Epidermal melanocyte (primary cell): Measurements from ENCODE around the gene MFRP.

Experiments
- DNase-seq: peaks from one replicate; pipeline ENCODE4 v3.0.0; 2011; ENCODE audit warnings: low spot score; ENCODE audit not compliant: insufficient read length

MFRP gene

DNA sequence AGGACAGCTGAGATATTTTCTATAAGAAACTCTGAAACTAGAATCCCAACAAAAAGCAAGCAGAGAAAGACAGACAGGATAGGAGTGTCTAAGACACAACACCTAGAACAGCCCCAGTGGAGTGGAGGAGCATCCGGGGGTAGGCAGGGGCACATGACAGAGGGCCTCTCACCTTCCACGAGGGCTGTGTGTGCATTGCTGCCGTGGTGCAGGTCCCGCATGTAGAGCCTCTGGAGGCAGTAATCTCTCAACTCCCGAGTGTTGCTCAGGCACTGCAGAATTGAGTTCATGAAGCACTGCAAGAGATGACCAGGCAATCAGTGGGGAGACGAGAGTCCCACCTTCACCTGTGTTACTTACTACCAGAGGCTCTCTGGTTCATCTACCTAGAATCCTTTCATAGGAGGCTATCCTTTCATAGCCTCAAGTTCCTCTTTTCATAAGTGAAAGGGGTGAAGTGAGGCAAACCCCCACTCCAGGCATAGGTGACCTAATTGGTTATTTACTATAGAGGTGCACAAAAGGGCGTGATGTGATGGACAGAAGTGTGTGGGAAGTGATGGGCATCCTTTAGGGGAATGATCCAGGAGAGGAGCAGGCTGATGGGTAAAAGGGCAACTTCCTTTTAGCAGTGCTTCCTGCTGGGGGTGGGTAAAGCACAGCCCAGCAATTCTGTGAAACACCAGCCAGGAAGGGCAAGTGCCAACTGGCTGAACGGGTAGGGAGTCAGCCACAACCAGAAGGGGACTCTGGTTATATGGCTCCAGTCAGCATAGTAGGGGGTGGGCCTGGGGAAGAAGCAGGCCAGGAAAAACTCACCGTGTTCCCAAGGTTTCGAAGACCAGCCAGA, 13.1 kb upstream of the MFRP start:
- DNase-seq, result no peak

DNA sequence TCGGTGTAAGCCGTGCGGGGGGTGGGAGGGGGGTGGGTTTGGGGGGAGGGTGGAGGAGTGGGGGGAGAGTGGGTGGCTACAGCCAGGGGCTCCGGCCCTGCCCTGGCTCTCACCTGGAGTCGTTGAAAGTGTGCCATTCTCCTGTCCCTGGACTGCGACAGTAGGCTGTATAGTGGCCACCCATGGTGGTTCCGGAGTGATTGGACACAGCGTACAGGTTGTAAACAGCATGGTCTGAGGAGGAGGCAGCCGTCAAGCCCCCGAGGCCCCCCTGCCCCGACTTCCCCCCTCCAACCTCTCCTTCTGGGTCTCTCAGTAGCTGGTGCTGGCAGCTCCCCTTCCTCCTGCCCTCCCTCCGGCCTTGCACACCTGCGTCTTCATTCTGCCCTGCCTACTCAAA, 10.6 kb upstream of the MFRP start:
- no peak for DNase-seq

DNA sequence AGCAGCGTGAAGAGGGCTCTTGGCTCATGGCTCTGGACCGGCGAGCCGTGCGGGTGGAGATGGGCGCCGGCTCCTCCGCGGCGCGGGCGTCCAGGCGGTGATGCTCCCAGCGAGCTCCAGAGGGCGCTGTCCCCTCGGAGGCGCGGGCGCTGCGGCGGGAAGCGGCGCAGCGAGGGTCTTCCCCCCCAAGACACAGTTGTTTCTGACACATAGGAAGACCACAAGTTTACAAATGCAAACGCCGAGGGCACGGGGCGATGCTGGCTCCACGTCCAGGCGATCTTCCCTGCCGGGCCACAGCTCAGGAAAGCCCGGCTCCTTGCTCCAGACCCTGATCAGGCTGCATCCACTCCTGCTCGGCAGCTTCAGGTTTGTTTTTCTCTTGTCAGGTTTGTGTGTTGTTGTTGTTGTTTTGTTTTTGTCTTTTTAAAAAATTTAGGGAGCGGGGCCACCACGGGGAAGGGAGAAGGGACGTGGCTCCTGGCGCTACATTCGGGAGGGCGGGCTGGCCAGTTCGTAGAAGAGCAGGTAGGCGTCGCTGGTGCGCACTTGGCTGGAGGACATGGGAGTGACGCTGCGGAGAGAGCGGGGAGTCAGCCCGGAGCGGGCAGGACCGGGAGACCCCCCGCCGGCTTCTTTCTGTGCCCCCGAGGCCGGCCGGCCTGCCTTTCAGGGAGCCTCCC, 10.0 kb upstream of the MFRP start:
- DNase-seq, result peak; percentile 96

DNA sequence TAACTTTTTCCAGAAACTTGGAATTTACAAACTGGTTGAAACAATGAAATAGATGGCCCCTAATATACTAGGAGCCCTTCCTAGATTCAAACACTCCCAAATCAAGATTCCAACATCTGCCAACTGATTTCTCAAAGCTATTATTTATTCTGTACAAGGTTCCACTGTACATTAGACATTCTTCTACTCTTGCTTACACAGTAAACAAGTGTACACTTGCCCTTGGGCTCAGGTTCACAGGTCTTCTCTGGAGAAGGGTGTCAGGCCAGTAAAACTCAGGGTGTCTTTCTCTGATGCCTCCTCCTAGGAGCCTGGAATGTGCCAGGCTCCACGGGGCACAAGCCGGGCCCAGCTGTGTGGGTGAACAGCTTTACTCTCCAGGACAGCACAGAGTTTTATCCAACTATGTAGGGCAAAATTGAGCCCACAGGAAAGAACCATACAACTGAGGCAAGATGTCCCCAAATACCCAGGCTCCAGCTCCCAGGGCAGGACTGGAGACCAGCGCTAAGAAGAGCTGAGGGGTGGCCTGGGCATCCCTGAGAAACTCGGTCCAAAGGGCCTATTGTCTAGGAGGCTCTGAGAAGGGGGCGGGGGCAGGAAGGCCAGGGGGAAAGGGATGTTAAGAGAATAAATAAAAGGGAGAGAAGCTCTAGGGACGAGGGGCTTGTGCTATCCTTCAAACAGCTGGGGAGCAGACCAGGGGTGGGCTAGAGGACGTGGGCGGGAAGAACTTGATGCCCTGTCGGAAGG, 8.8 kb upstream of the MFRP start:
- no peak for DNase-seq

DNA sequence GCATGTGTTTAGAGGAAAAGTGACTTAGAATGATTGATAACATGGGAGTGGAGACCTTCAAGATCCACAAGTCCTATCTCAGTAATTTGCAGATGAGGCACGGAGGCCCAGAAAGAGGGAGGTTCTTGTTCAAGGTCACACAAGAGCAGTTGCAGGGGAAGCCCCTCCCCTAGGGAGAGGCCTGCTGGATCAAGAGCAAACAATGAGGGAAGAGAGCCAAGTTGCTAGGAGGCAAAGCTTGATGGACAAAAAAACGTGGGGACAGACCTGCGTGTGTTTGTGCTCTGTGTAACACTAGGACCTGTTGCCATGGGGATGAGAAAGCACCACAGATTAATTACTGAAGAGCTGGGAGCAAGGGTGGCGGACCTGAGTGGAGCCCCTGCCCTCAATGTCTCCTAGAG, 6.4 kb upstream of the MFRP start:
- DNase-seq, result peak; percentile 20

DNA sequence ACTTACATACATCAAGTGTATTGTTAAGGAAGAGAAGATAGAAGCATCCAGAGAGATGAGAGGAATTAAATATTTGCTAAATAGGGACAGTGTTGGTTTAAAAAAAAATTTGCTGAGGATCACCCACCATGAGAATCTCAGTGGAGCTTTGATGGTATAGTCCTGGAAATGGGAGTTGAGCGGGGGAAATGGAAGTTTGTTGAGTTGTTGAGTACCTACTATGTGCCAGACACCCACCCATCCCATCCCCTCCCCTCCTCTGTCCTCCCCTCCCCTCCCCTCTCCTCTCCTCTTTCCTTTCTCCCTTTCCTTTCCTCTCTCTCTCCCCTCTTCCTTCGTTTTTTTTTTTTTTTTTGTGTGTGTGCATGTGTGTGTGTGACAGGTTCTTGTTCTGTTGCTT, 4.7 kb upstream of the MFRP start:
- no peak for DNase-seq

DNA sequence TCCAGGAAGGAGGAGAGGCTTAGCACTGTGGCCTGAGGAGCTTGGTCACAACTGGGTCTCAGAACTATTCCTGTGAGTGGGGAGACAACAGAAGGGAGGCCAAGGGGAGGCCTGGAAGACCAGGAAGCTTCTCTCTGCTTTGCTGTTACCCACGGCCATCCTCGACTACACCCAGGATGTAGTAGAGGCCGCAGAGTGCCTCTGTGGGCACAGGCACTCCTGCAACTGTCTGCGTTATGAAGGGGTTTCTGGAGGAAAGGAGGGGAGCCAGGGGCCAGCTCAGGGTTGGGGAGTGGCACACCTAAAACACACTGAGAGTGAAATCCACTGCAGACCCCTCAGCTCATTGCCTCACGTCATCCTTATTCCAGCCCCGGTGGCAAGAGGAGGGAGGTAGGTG, 3.8 kb upstream of the MFRP start:
- peak; percentile 5 for DNase-seq

DNA sequence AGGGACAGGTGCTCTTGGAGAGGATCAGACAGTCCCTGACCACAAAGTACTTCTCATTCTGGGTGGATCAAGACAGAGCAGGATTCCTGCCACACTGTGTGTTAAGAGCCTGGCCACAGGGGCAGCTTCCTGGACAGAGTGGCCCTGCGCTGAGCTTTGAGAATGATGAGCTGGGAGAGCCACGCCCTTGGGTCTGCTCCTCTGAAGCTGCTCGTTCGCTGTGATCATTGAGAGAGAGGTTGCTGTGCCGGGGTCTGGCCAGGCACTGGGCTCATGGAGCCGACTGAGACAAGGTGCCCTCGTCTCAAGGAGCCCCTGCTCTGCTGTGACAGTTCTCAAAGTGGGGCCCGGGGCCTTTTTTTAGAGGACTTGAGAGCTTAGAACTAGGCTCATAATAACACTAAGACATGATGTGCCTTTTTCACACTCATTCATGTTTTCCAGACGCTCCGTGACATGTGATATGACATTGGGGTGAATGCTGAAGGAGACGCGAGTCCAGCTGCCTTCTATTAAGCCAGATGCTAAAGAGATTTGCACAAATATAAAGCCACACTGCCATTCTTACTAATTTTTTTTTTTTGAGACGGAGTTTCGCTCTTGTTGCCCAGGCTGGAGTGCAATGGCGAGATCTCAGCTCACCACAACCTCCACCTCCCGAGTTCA, 1.6 kb upstream of the MFRP start:
- DNase-seq, result peak; percentile 15

DNA sequence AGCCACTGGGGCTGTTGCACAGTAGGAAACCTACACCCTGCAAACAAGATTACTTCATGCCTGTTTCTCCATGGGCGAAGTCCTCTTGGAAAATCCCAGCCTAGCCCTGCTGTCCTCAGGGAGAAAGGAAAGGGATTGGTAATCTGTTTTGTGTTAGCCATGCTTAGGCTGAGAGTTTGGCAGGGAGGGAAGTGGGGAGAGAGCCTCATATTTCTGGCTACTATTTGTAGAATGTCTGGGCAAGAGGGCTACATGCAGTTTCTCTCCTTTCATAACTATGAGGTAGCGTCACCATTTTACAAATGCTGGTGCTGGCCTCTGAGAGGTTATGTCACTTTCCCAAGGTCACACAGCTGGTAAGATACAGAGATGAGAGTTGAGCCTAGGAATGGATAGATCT, 737 bp upstream of the MFRP start:
- DNase-seq, result peak; percentile 41

DNA sequence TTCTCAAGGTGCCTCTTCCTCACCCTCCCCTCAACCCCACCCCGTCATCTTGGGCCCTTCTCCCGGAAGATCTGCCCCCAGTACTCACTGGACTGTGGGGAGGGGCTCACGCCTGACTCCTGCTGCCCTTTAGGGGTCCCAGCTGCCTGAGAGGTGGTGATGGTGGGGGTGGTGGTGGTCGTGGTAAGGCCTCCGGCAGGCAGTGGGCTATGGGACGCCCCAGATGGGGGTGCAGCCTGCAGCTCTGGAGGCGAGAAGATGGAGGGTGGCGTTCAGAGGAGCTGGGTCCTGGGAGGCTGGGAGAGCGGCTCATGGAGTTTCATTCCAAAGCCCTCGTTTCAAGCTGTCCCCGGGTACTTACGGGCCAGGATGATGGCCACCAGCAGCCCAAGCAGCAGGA, 820 bp downstream of the MFRP start:
- no peak for DNase-seq

DNA sequence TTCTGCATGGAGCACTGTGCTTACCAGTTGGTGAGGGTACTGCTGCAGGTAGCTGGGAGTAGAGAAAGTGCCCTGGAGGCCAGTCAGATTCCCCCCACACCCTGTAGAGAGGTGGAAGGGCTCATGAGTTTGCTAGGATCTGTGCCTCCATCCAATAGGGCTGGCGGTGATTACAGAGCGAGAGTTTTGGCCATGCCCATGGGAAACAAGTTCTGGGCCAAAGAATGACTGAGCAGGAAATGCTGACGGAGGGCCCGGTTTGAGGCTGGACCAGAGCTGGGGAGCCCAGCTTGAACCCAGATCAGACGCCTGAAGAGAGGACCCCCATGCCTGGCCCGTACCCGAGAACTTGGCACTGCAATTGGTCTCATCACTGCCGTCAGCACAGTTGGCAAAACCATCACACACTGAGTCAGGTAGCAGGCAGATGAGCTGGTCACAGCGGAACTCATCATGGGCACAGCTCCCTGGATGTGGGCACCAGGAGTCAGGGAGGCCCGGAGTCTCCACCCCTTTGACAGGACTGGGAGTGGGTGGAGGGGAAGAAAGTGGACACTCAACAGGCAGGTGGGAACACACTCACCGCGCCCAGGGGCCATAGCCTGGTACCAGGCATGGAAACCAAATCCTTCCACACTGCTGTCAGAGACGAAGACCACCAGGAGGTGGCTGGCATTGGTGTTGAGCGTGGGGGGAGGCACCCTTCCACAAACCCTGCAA, 2.1 kb downstream of the MFRP start:
- peak; percentile 6 for DNase-seq

DNA sequence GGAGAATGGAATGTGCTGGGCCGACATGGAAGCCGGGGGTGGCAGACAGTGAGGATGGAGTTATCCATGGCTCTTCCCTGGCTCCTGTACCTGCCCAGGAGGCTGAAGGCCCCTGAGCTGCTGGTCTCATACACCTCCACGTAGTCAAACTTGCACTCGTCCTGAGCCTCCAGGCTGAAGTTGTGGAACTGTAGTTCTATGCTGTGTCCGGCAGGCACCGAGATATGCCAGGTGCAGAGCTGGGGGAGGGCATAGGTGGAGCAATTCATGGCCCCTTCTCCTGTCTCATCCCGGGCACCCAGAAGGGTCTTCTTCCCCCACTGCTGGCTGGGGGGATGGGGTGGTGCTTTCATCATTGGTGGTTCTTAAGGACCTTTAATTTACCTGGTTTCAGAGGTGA, 2.8 kb downstream of the MFRP start:
- DNase-seq, result no peak

DNA sequence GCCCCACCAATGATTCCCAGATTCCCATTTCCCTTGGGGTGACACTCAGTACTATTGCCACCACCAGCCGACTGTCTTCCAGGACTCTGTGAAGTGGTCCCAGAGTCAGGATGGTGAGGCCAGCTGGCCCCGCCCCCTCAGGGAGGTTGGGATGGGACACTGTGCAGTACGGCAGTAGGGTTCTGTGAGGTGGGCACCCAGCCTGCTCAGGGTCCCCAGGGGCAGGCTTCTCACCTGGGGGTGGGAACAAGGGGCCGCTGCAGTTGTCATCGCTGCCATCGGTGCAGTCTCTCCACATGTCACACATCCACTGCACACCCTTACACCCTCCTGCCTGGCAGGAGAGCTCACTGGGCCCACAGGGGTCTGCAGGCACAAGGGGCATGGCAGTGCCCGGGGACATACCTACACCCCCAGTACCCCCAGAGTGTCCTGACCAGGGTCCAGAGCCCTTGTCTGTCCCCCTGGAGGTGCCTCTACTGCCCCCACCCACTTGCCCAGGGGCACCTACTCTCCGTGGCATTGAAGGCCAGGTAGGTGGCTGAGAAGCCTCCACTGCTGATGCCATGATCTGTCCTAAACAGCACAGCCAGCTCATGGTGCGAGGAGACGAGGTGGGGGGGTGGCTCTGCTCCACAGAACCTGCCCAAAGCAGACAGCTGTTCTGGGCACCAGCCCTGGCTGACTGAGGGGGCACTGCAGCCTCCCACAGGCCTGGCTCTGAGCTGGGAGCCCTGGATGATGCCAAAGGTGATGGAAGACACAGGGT, 4.0 kb downstream of the MFRP start:
- DNase-seq, result peak; percentile 10

DNA sequence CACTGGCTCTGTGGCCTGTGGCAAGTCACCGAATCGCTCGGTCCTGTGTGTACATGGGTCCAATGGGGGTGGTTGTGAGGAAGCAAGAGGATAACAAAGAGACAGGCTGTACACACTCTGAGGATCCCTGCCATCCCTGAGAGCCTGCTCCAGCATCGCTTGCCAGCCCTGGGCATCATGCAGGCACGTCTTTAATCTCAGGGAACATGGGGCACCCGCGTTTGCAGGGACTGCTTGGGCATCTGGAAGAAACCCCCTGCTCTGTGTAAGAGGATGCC, 4.5 kb downstream of the MFRP start:
- peak; percentile 12 for DNase-seq

DNA sequence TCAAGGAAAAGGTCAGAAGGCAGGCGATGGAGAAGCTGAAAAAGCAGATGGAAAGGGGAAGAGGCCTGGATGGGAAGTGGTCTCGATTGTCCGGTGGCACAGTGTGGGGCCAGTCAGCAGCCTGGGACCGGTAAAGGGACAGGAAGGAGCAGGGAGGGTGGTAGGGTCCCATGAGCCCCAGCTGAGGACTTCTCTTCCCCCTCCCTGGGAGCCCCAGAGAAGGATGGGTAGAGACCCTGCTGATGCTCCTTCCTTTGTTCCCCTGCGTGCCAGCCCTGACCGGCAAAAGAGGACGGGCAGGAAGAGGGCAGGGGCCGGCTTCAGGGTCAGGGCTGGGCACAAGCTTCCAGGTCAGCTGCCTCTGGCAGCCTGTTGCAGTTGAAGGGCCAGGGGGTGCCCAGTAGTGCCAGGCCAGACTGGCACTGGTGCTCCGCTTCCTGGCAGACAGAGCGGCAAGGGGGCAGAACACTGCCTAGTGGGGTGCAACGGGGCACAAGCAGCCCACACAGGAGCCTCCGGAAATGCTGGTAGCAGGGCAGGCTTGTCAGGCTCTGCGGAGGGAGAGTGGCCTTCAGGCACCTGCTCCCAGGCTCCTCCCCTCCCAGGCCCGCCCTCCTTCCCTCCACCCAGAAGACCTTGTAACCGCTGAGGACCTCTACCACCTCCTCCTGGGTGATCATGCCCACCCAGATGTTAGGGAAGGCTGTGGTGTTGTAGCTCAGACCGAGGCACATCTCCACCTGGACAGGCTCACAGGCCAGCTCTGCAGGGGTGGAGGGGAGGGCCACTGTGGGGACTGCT, 5.1 kb downstream of the MFRP start:
- peak; percentile 13 for DNase-seq

DNA sequence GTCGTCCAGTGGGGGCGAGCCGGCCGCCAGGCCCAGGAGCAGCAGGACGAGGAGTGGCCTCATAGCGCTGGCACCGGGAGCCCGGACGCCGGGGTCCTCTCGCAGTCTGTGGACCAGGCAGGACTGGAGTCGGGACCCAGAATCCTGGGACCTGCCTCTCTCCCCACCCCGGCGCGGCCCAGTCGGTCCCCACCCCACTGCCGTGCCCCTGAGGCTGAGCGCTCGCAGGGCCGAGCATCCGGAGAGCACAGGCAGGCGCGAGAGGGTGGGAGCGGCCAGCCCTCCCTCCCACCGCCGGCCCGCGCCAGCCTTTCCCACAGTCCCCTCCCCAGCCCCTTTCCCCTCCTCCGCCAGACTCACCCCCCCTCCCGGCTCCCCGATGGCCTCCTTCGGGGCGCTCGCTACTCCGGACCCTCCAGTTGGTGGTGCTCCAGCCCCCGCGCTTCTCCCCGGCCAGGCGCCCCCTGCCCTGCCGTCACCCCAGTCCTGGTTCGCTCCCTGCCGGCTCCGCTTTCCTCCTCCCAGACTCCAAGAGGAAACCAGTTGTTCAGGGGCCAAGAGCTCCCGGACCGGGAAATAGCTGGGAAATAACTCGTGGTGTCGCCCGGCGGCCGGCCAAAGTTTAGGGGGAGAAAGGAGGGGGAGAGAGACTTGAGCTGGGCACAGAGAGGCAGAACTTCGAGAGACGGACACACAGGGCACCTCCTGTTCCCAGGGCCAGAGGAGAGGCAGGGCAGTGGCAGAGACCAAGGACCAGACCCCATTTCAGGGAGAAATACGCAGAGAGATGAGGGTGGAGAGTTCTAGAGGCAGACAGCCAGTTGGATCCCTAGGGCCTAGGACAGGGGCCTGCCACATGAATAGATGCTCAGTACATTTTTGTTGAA, 5.9 kb downstream of the MFRP start, which contains the start of gene C1QTNF5:
Gene C1QTNF5 (minus strand): TSS at position 549 of the 887 bp plus-strand sequence. CDS start 486 bp downstream, at position 63.
- peak; percentile 84 for DNase-seq

DNA sequence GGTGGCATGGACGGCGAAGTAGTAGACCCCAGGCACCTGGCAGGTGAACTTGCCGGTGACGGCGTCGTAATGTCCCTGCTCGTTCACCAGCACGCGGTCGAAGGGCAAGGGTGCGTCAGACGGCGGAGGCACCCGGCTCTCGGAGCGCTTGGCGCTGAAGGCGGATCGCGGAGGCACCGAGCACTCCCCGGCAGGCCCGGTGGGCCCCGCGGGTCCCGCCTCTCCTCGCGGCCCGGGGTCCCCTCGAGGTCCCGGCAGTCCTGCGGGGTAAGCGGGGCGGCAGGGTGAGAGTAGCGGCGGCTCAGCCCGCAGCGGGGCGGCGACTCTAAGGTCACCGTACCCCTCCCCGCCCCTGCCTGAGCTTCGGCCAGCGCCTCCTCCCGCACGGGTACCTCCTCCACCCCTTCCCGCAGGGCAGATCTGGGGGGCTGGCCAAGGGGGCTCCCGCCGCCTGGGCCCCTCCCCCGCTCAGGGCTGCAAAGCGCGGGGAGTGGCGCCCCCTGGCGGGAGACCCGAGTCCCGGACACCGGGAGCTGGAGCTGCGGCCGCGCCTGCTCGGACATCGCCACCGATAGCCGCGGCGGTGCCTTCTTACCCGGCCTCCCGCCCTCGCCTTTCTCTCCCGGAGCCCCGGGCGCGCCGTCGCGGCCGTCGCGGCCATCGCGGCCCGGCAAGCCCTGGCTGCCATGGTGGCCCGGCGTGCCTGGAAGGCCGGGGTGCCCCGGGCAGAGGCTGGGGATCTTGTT, 6.7 kb downstream of the MFRP start:
- peak; percentile 74 for DNase-seq
